OCI-LY3 (cell line): ENCODE data around the gene PRIM2.
"Not testable (repeated sequence)": the region's sequence is repeated elsewhere in the genome, so short reads cannot be mapped to it uniquely, and the experiment has no call there.

Source experiments
- H2AFZ ChIP-seq: fragments of 200-600, 300-600 bp; shearing (Covaris generic); 2 replicates; pipeline ENCODE4 v1.6.0; 2014; ENCODE audit warnings: antibody characterized with exemption, low read depth, low read length
- H3K27ac ChIP-seq: fragments of 200-600, 300-600 bp; sonication (generic); 2 replicates; pipeline ENCODE4 v1.5.1; 2014; ENCODE audit warnings: mild to moderate bottlenecking, low read length, moderate library complexity, mixed read lengths
- H3K27me3 ChIP-seq: fragments of 200-600, 300-600 bp; sonication (generic); 2 replicates; pipeline ENCODE4 v1.6.1; 2014; ENCODE audit warnings: low read depth, low read length, mixed read lengths
- H3K36me3 ChIP-seq: fragments of 200-600, 300-600 bp; sonication (generic); replicated peaks from 2 replicates; pipeline ENCODE3; 2014; ENCODE audit warnings: low read depth, low read length, mixed read lengths
- H3K4me1 ChIP-seq: fragments of 300-600, 200-600 bp; sonication (generic); 2 replicates; pipeline ENCODE4 v1.6.1; 2014; ENCODE audit warnings: low read length, mixed read lengths
- H3K4me2 ChIP-seq: fragments of 200-600, 300-600 bp; sonication (generic); 2 replicates; pipeline ENCODE4 v1.6.1; 2014; ENCODE audit warnings: low read length, mixed read lengths
- H3K4me3 ChIP-seq: fragments of 300-600, 200-600 bp; sonication (generic); 2 replicates; pipeline ENCODE4 v1.5.1; 2014; ENCODE audit warnings: antibody characterized with exemption, mild to moderate bottlenecking, low read length, moderate library complexity
- H3K79me2 ChIP-seq: fragments of 300-600, 200-600 bp; shearing (Covaris generic); 2 replicates; pipeline ENCODE4 v1.6.1; 2014; ENCODE audit warnings: mild to moderate bottlenecking, low read length, mixed read lengths
- H3K9ac ChIP-seq: fragments of 300-600, 200-600 bp; shearing (Covaris generic); 2 replicates; pipeline ENCODE4 v1.6.0; 2014; ENCODE audit warnings: mild to moderate bottlenecking, low read length, moderate library complexity
- H3K9me3 ChIP-seq: fragments of 200-600, 300-600 bp; shearing (Covaris generic); 2 replicates; pipeline ENCODE4 v1.6.1; 2014; ENCODE audit warnings: low read length, mixed read lengths; ENCODE audit not compliant: insufficient read depth
- H4K20me1 ChIP-seq: fragments of 200-600, 300-600 bp; sonication (generic); 2 replicates; pipeline ENCODE4 v1.6.1; 2016; ENCODE audit warnings: low read length, mixed read lengths; ENCODE audit not compliant: insufficient read depth
- EZH2phosphoT487 ChIP-seq: fragments of 200-600 bp; shearing (Covaris generic); IDR thresholded peaks from 2 replicates; pipeline ENCODE4 v1.6.1; 2018; ENCODE audit warnings: antibody characterized with exemption, mixed run types, low read depth
- TF ChIP-seq, protein P1 (sequence below): fragments of 200-600, 300-600 bp; sonication (generic); IDR thresholded peaks from 2 replicates; pipeline ENCODE4 v1.5.1; 2014; ENCODE audit warnings: antibody characterized with exemption, low read length, low read depth

Gene PRIM2

DNA sequence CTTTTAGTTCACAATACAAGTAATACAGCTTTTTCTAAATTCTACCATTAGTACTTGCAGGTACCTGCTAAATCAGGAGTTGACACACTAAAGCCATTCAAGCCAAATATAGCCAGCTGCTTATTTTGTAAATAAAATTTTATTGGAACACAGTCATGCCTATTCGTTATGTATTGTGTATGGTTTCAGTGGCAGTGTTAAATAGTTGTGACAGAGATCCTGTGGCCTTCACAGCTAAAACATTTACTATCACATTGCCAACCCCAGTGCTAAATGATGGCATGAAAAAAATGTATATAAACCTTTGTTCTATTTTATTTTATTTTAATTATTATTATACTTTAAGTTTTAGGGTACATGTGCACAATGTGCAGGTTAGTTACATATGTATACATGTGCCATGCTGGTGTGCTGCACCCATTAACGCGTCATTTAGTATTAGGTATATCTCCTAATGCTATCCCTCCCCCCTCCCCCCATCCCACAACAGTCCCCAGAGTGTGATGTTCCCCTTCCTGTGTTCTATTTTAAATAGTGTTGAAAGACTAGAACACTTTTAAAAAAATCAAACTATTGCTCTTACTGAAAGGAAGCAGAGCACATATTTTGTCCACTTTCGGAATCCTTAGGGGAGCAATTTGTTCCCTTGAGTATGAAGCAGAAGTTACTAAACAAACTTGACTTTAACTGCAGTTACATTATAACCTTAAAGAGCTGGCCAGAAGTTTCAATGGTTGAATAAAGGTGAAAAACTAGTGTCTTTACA is 115.7 kb downstream of the PRIM2 start:
- Histone ChIP-seq H3K4me2 (no peak overlapping the region), H3K27ac (no peak overlapping the region), H3K36me3 (no peaks in the 10 kb centered on the region), H3K27me3 (no peaks in the 10 kb centered on the region), H3K9me3 (no peaks in the 10 kb centered on the region), H3K9ac (no peak overlapping the region), H4K20me1 (no peaks in the 10 kb centered on the region), H3K4me1 (no peaks in the 10 kb centered on the region), H3K79me2 (no peaks in the 10 kb centered on the region), H3K4me3 (no peak overlapping the region), H2AFZ (no peak overlapping the region)
- no peak for TF ChIP-seq EZH2phosphoT487
- TF ChIP-seq, protein P1, sequence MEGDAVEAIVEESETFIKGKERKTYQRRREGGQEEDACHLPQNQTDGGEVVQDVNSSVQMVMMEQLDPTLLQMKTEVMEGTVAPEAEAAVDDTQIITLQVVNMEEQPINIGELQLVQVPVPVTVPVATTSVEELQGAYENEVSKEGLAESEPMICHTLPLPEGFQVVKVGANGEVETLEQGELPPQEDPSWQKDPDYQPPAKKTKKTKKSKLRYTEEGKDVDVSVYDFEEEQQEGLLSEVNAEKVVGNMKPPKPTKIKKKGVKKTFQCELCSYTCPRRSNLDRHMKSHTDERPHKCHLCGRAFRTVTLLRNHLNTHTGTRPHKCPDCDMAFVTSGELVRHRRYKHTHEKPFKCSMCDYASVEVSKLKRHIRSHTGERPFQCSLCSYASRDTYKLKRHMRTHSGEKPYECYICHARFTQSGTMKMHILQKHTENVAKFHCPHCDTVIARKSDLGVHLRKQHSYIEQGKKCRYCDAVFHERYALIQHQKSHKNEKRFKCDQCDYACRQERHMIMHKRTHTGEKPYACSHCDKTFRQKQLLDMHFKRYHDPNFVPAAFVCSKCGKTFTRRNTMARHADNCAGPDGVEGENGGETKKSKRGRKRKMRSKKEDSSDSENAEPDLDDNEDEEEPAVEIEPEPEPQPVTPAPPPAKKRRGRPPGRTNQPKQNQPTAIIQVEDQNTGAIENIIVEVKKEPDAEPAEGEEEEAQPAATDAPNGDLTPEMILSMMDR, result no peak

DNA sequence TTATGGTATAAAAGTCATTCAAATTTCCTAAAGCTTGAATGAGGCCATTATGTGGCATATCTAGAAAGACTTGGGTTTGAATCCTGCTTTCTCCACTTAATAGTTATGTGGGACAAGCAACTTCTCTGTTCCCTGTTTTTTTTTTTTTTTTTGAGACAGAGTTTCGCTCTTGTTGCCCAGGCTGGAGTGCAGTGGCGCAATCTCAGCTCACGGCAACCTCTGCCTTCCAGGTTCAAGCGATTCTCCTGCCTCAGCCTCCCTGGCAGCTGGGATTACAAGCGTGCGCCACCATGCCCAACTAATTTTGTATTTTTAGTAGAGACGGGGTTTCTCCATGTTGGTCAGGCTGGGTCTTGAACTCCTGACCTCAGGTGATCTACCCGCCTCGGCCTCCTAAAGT is 116.4 kb downstream of the PRIM2 start:
- H2AFZ ChIP-seq, H3K79me2 ChIP-seq, H4K20me1 ChIP-seq, H3K36me3 ChIP-seq, H3K9ac ChIP-seq, H3K27ac ChIP-seq, H3K4me1 ChIP-seq, H3K4me2 ChIP-seq, H3K27me3 ChIP-seq, H3K4me3 ChIP-seq, H3K9me3 ChIP-seq: not testable (repeated sequence)

DNA sequence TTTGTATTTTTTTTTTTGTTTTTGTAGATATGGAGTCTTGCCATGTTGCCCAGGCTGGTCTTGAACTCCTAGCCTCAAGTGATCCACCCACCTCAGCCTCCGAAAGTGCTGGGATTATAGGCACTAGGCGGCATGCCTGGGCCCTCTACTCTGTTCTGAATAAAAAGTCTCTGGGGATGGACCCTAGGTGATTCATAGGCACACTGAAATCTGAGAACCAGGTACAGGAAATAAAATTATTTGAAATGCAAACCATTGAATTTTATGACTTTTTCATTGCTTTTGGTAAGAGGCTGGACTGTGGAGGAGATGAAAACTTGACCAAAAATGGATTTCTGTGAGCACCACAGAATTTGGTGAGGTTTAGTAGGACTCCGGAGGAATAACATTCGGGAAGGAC is 117.5 kb downstream of the PRIM2 start:
- no peak for TF ChIP-seq EZH2phosphoT487
- TF ChIP-seq, protein P1, result no peak
- Histone ChIP-seq H3K9ac (no peak overlapping the region), H2AFZ (no peak overlapping the region), H4K20me1 (no peaks in the 10 kb centered on the region), H3K4me3 (no peak overlapping the region), H3K27ac (no peak overlapping the region), H3K4me1 (no peaks in the 10 kb centered on the region), H3K9me3 (no peaks in the 10 kb centered on the region), H3K4me2 (no peak overlapping the region), H3K36me3 (no peaks in the 10 kb centered on the region), H3K79me2 (no peaks in the 10 kb centered on the region), H3K27me3 (no peaks in the 10 kb centered on the region)

DNA sequence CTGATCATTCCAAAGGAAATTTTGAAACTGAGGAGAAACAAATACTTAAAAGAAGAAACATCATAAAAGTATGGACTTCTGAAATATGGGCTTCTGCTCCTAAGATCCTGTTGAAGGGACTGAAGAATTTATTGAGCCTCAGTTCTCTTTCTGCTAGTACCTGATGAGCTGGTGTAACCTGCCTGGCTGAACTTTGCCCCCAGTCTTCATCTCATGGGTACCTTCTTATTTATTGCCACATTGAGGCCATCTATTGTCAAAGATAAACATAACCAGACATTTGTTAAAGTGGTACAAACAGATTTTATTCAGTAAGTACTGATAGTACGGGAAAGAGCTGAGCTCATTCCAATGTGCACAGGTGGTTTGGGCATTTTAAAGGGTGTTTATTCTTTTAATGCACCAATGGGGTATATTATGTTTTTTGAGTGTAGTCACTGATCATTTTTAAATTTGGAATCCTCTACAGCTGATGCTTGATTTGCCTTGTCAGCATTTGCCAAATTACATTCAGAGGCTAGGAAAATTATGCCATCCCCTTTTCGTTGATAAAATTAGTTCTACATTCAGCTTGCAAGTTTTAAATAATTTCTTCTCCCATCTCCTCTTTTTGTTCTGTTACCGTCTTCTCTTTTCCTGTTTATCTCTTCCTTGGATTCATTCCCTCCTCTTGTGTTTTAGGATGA is 118.2 kb downstream of the PRIM2 start:
- no peak for TF ChIP-seq EZH2phosphoT487
- TF ChIP-seq, protein P1, result no peak
- H3K4me3 ChIP-seq, result no peak overlapping the region
- no peaks in the 10 kb centered on the region for H3K36me3 ChIP-seq
- H3K4me1 ChIP-seq, result no peaks in the 10 kb centered on the region
- no peaks in the 10 kb centered on the region for H3K9me3 ChIP-seq
- H4K20me1 ChIP-seq, result no peaks in the 10 kb centered on the region
- H3K9ac ChIP-seq, result no peak overlapping the region
- no peak overlapping the region for H3K27ac ChIP-seq
- H3K27me3 ChIP-seq, result no peaks in the 10 kb centered on the region
- H3K4me2 ChIP-seq, result no peak overlapping the region
- no peak overlapping the region for H2AFZ ChIP-seq
- no peaks in the 10 kb centered on the region for H3K79me2 ChIP-seq

DNA sequence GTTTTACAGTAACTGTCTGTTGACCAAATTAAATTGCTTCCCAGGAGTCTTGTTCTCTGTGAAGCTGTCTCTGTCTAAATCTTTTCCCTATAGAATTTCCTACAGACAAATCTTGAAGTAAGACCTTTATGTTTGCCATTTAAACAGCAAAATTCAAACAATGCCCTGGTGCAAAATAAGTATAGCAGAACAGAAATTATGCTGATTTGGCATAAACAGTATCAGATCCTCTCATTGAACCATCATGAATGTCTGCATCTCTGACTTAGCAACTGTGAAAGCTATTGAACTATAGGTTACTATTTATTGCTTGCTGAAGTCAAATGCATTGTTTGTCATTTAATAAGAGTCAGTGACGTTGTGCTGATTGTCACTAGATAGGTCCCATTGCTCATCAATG is 123.3 kb downstream of the PRIM2 start:
- not testable (repeated sequence) for H3K27ac ChIP-seq, H3K27me3 ChIP-seq, H2AFZ ChIP-seq, H3K9me3 ChIP-seq, H3K79me2 ChIP-seq, H3K4me3 ChIP-seq, H4K20me1 ChIP-seq, H3K9ac ChIP-seq, H3K36me3 ChIP-seq, H3K4me2 ChIP-seq, H3K4me1 ChIP-seq

DNA sequence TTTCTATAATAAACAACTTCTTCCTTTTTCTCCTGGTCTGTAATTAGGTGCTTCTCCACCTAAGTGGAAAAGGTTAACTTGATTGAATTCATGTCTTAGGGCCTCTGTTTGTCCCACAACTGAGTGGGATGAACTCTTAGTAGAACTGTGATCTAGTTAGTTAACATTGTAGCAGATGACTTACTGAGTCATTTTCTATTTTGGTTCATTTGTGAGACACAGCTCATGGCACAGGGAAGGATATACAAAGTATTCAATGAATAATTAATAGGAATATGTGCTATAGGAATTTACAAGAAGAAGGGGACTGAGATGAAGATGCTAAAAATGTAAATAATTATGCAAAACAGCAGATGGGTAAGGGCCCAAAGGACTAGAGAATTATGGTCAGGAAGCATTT is 124.7 kb downstream of the PRIM2 start:
- not testable (repeated sequence) for H3K4me2 ChIP-seq, H3K4me1 ChIP-seq, H4K20me1 ChIP-seq, H3K4me3 ChIP-seq, H3K9me3 ChIP-seq, H3K27me3 ChIP-seq, H3K79me2 ChIP-seq, H3K9ac ChIP-seq, H3K27ac ChIP-seq, H2AFZ ChIP-seq, H3K36me3 ChIP-seq

DNA sequence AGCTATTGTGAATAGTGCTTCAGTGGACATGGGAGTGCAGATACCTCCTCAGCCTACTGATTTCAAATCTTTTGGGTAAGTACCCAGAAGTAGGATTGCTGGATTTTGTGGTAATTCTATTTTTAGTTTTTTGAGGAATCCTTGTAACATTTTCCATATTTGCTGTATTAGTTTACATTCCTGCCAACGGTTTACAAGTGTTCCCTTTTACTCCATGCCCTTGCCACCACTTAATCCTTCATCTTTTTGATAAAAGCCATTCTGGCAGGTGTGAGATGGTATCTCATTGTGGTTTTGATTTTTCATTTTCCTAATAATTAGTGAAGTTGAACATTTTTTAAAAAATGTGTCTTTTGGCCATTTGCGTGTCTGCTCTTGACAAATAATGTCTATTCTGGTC is 125.8 kb downstream of the PRIM2 start:
- H3K9me3 ChIP-seq, H3K9ac ChIP-seq, H3K36me3 ChIP-seq, H3K27ac ChIP-seq, H4K20me1 ChIP-seq, H3K27me3 ChIP-seq, H3K4me3 ChIP-seq, H2AFZ ChIP-seq, H3K79me2 ChIP-seq, H3K4me2 ChIP-seq, H3K4me1 ChIP-seq: not testable (repeated sequence)
